ENCODE data around the gene UTP14C.

- TF ChIP-seq, protein P1, sequence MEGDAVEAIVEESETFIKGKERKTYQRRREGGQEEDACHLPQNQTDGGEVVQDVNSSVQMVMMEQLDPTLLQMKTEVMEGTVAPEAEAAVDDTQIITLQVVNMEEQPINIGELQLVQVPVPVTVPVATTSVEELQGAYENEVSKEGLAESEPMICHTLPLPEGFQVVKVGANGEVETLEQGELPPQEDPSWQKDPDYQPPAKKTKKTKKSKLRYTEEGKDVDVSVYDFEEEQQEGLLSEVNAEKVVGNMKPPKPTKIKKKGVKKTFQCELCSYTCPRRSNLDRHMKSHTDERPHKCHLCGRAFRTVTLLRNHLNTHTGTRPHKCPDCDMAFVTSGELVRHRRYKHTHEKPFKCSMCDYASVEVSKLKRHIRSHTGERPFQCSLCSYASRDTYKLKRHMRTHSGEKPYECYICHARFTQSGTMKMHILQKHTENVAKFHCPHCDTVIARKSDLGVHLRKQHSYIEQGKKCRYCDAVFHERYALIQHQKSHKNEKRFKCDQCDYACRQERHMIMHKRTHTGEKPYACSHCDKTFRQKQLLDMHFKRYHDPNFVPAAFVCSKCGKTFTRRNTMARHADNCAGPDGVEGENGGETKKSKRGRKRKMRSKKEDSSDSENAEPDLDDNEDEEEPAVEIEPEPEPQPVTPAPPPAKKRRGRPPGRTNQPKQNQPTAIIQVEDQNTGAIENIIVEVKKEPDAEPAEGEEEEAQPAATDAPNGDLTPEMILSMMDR (IDR thresholded peaks at IDR 0.05), result no peak
- TF ChIP-seq EZH2 (IDR thresholded peaks at IDR 0.05) (no peak), EZH2phosphoT487 (IDR thresholded peaks at IDR 0.05) (no peak)
These were observed 19.9 kb upstream of the UTP14C start for GRCh38 chr13:52004511-52005170.
